Transverse colon (tissue), 4 donors: ENCODE measurements around the gene BET1L. TPM values are rescaled to one million over a fixed set of nuclear protein-coding genes. Genes with fewer than 3 reads are reported as not detected.
A peak's percentile ranks its signal among the peaks of the same experiment; 100 is the strongest.

Source experiments
- DNase-seq: peaks from one replicate; pipeline ENCODE4 v3.0.0-alpha.2; 2019
- H3K27ac ChIP-seq, 4 donors: fragments of 200-600 bp; sonication (generic); 2 replicates each; pipeline ENCODE4 v1.5.1; 2016 to 2018; ENCODE audit warnings: inconsistent platforms in 4 of 4
- H3K27me3 ChIP-seq: fragments of 200-600 bp; sonication (generic); 2 replicates; pipeline ENCODE4 v1.5.1; 2017; ENCODE audit warnings: inconsistent platforms
- H3K36me3 ChIP-seq, 4 donors: fragments of 200-600 bp; sonication (generic); 2 replicates each; pipeline ENCODE4 v1.5.1; 2017 to 2019; ENCODE audit warnings: inconsistent platforms in 4 of 4
- H3K4me1 ChIP-seq, 4 donors: fragments of 200-600 bp; sonication (generic); 2 replicates each; pipeline ENCODE4 v1.5.1; 2017 to 2020; ENCODE audit warnings: inconsistent platforms in 4 of 4
- H3K4me3 ChIP-seq, 4 donors: fragments of 200-600 bp; sonication (generic); 1 replicate in 1 of 4; 2 replicates in 3 of 4; pipeline versions ENCODE4 v1.5.1 to v1.6.1; 2017 to 2019; ENCODE audit warnings: inconsistent platforms in 4 of 4
- H3K9me3 ChIP-seq, 2 donors: fragments of 200-600 bp; sonication (generic); 2 replicates each; pipeline ENCODE4 v1.5.1; 2017 to 2019; ENCODE audit warnings: inconsistent platforms in 2 of 2
- EP300 ChIP-seq: sonication (generic); formaldehyde crosslinking; IDR thresholded peaks from one replicate; pipeline ENCODE4 v1.6.1; 2017; ENCODE audit warnings: antibody characterized with exemption, low read depth
- POLR2A ChIP-seq: fragments of 450-650 bp; IDR thresholded peaks from one replicate; pipeline ENCODE4 v1.6.1; 2016; ENCODE audit warnings: antibody characterized with exemption, mild to moderate bottlenecking, moderate library complexity
- POLR2AphosphoS5 ChIP-seq, 3 donors: sonication (generic); formaldehyde crosslinking; IDR thresholded peaks; one replicate each; pipeline ENCODE4 v1.6.1; 2016; ENCODE audit warnings: antibody characterized with exemption in 3 of 3
- WGBS, 2 donors: methylation state at CpG; one replicate each; pipeline ENCODE4 v1.1.5; 2018; ENCODE audit warnings: low coverage in 1 of 2; 5-methylcytosine and 5-hydroxymethylcytosine counted together
- in situ Hi-C, 4 donors: fragments of 200-750 bp; cut with MboI; loops; one replicate each; pipeline versions ENCODE4 v1.15.0 to v1.15.1; 2017; ENCODE audit warnings: low sequenced_read_pairs in 3 of 4, low pct_ligation_motif_present in 1 of 4, low pct_unique_long_range_greater_than_20kb in 1 of 4
- intact Hi-C: fragments of 100-400 bp; cut with DNase I; formaldehyde crosslinking; loops from one replicate; pipeline ENCODE4 v1.15.1; 2023; ENCODE audit warnings: low total_unique reads
- total RNA-seq, 4 donors: library from RNA; depleted of rRNA; stranded (reverse); fragments of >200 nt; gene quantifications; one replicate each; pipeline ENCODE4 v1.1.0, GENCODE V29; 2016
- TF ChIP-seq, protein P1 (sequence below), 5 experiments: fragments of 200-600 bp in 3 of 5; fragments of 450-650 bp in 2 of 5; sonication (generic) in 3 of 5; IDR thresholded peaks; 1 replicate in 2 of 5; 2 replicates in 3 of 5; pipeline ENCODE4 v1.5.1; 2016 to 2017; ENCODE audit warnings: antibody characterized with exemption in 5 of 5, inconsistent platforms in 3 of 5, mild to moderate bottlenecking in 2 of 5, moderate library complexity in 1 of 5

Gene BET1L
- total RNA-seq = 100 to 1,000 TPM in 1 of 4 donors, 10 to 100 TPM in 3; 31.8 to 111 (median 36.6) TPM

- intact Hi-C loops = no loop called here
- Histone ChIP-seq H3K27ac (peak within 1 kb of the TSS; percentile 96 to 100 (median 98)), H3K4me1 (peaks cover 27 to 45% (median 36%) of the 10 kb centered on the region in 4 donors), H3K36me3 (peaks cover 0 to 13% (median 6%) of the 10 kb centered on the region in 4 donors), H3K27me3 (no peaks in the 10 kb centered on the region), H3K9me3 (no peaks in the 10 kb centered on the region), H3K4me3 (peak within 1 kb of the TSS; percentile 80 to 97 (median 96))
- peak; percentile 97 for DNase-seq
- WGBS, 2 donors = 1% methylated on average over 57 of the region's 63 CpGs; no CpG with 5 or more reads in 1 of the 2 donors
- in situ Hi-C loops = no loop called here
- TF ChIP-seq POLR2AphosphoS5 (IDR thresholded peaks at IDR 0.05) (peak; percentile 95 to 98 (median 97)), POLR2A (peak; percentile 98), EP300 (no peak)
- TF ChIP-seq, protein P1, sequence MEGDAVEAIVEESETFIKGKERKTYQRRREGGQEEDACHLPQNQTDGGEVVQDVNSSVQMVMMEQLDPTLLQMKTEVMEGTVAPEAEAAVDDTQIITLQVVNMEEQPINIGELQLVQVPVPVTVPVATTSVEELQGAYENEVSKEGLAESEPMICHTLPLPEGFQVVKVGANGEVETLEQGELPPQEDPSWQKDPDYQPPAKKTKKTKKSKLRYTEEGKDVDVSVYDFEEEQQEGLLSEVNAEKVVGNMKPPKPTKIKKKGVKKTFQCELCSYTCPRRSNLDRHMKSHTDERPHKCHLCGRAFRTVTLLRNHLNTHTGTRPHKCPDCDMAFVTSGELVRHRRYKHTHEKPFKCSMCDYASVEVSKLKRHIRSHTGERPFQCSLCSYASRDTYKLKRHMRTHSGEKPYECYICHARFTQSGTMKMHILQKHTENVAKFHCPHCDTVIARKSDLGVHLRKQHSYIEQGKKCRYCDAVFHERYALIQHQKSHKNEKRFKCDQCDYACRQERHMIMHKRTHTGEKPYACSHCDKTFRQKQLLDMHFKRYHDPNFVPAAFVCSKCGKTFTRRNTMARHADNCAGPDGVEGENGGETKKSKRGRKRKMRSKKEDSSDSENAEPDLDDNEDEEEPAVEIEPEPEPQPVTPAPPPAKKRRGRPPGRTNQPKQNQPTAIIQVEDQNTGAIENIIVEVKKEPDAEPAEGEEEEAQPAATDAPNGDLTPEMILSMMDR (IDR thresholded peaks at IDR 0.05) = peak in 1 of 5 experiments; percentile 25
Observed at GRCh38 chr11:207208-207862, at the start of gene BET1L, which contains the start of gene RIC8A. BET1L (minus strand) TSS chr11:207399; CDS start chr11:207321, 78 bp downstream. RIC8A (plus strand) TSS chr11:207708; CDS start chr11:208855, 1,147 bp downstream.

- DNase-seq = no peak
- no peak overlapping the region for H3K4me3 ChIP-seq
- no peaks in the 10 kb centered on the region for H3K9me3 ChIP-seq
- H3K4me1 ChIP-seq = no peaks in the 10 kb centered on the region
- in situ Hi-C loops = loop anchor here in 1 of 4 donors (10.0 kb wide), 1 partner anchor 109 kb away; the partner anchor contains the start of gene B4GALNT4
- peaks cover 0 to 6% (median 3%) of the 10 kb centered on the region in 4 donors for H3K36me3 ChIP-seq
- 95 to 97% methylated on average over 2 of the region's 2 CpGs for WGBS, 2 donors
- no peak overlapping the region for H3K27ac ChIP-seq
- no peaks in the 10 kb centered on the region for H3K27me3 ChIP-seq
- TF ChIP-seq, protein P1 (IDR thresholded peaks at IDR 0.05) = no peak
- TF ChIP-seq EP300 = no peak
- no peak for TF ChIP-seq POLR2A
- no peak for TF ChIP-seq POLR2AphosphoS5 (IDR thresholded peaks at IDR 0.05)
- intact Hi-C loops = no loop called here
Observed at GRCh38 chr11:255816-256215, 48.6 kb upstream of the BET1L start.

- Histone ChIP-seq H3K4me3 (no peak overlapping the region), H3K27me3 (no peaks in the 10 kb centered on the region), H3K4me1 (no peaks in the 10 kb centered on the region), H3K27ac (no peak overlapping the region), H3K9me3 (no peaks in the 10 kb centered on the region), H3K36me3 (peaks cover 0 to 6% (median 3%) of the 10 kb centered on the region in 4 donors)
- intact Hi-C loops = no loop called here
- WGBS, 2 donors = 59 to 60% methylated on average over 3 of the region's 3 CpGs
- in situ Hi-C loops = loop anchor here in 1 of 4 donors (10.0 kb wide), 1 partner anchor 110 kb away; the partner anchor contains the start of gene B4GALNT4
- TF ChIP-seq, protein P1 (IDR thresholded peaks at IDR 0.05) = no peak
- TF ChIP-seq EP300 (no peak), POLR2AphosphoS5 (IDR thresholded peaks at IDR 0.05) (no peak), POLR2A (no peak)
- no peak for DNase-seq
Observed at GRCh38 chr11:255176-255575, 48.0 kb upstream of the BET1L start.

DNA sequence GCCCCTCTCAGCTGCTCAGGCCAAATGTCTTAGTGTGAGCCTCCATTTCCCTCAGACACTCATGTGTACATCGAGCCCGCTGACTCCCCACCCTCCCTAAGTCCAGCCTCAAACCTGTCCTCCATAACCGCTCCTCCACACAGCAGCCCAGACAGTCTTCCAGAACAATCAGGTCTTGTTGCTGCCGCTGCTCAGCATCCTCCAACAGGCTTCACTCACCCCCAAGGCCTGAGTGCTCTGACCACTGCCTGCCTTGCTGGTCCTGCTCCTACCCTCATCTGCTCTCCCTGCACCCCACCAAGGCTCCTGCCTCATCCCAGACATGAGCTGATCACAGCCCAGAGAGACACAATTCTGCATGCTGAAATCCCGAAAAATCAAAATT, 46.7 kb upstream of the BET1L start:
- Histone ChIP-seq H3K27ac (no peak overlapping the region), H3K27me3 (no peaks in the 10 kb centered on the region), H3K4me3 (no peak overlapping the region), H3K36me3 (peaks cover 0 to 9% (median 4%) of the 10 kb centered on the region in 4 donors), H3K9me3 (no peaks in the 10 kb centered on the region), H3K4me1 (no peaks in the 10 kb centered on the region)
- in situ Hi-C loops = loop anchor here in 1 of 4 donors (10.0 kb wide), 1 partner anchor 111 kb away; the partner anchor contains the start of gene B4GALNT4
- WGBS, 2 donors = 89 to 93% methylated on average over 1 to 5 of the region's 5 CpGs
- no peak for DNase-seq
- intact Hi-C loops = no loop called here
- TF ChIP-seq, protein P1 (IDR thresholded peaks at IDR 0.05) = no peak
- no peak for TF ChIP-seq POLR2AphosphoS5 (IDR thresholded peaks at IDR 0.05)
